ENCODE measurements around the gene IFNAR1.

GRCh38 chr21:33393348-33393747 is 68.6 kb downstream of the IFNAR1 start:
- TF ChIP-seq CTCF (IDR thresholded peaks at IDR 0.05; ENCODE audit: insufficient read depth, low read length, poor library complexity, severe bottlenecking) = no peak
- no peak for TF ChIP-seq EZH2phosphoT487 (conservative IDR thresholded peaks at IDR 0.05; ENCODE audit: low read length)
